ENCODE measurements around the gene FAM162A.
"Not testable (repeated sequence)": the region's sequence is repeated elsewhere in the genome, so short reads cannot be mapped to it uniquely, and the experiment has no call there.

- TF ChIP-seq, protein P1, sequence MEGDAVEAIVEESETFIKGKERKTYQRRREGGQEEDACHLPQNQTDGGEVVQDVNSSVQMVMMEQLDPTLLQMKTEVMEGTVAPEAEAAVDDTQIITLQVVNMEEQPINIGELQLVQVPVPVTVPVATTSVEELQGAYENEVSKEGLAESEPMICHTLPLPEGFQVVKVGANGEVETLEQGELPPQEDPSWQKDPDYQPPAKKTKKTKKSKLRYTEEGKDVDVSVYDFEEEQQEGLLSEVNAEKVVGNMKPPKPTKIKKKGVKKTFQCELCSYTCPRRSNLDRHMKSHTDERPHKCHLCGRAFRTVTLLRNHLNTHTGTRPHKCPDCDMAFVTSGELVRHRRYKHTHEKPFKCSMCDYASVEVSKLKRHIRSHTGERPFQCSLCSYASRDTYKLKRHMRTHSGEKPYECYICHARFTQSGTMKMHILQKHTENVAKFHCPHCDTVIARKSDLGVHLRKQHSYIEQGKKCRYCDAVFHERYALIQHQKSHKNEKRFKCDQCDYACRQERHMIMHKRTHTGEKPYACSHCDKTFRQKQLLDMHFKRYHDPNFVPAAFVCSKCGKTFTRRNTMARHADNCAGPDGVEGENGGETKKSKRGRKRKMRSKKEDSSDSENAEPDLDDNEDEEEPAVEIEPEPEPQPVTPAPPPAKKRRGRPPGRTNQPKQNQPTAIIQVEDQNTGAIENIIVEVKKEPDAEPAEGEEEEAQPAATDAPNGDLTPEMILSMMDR (IDR thresholded peaks at IDR 0.05; ENCODE audit: low read depth, low read length, poor library complexity, severe bottlenecking), result not testable (repeated sequence)
- TF ChIP-seq EZH2phosphoT487 (IDR thresholded peaks at IDR 0.05; ENCODE audit: borderline replicate concordance, low read length), result not testable (repeated sequence)
Measured at GRCh38 chr3:122443762-122444490, 59.9 kb downstream of the FAM162A start.

All from DOHH2 (cell line).